Measurements from ENCODE around the gene LDHAL6B. TPM values are rescaled to one million over a fixed set of nuclear protein-coding genes. Genes with fewer than 3 reads are reported as not detected.

LDHAL6B gene
- total and polyA plus RNA-seq, 2 donors (not counting 1 experiment from before 2014, with no cell fraction given) = not detected

GRCh38 chr15:59252137-59252536 lies 45.5 kb downstream of the LDHAL6B start:
- H3K4me3 ChIP-seq (replicated peaks in 1 of 4; ENCODE audit: control extremely low read depth in 1 of 4, insufficient read depth in 1 of 4, low read depth in 3 of 4, low read length in 4 of 4) = no peak overlapping the region
- no peak for TF ChIP-seq EZH2 (IDR thresholded peaks at IDR 0.05; ENCODE audit: low read length, missing control alignments)
- no peaks in the 10 kb centered on the region for H3K9me3 ChIP-seq (ENCODE audit: control insufficient read depth, insufficient read depth, low read depth, low read length)
- no peak for DNase-seq (ENCODE audit: low read depth in 2 of 2)
- H3K4me2 ChIP-seq (ENCODE audit: extremely low read depth, insufficient read depth, low read length) = no peak overlapping the region
- H3K9ac ChIP-seq (ENCODE audit: insufficient read depth, low read length) = no peak overlapping the region
- no peaks in the 10 kb centered on the region for H3K4me1 ChIP-seq (ENCODE audit: control insufficient read depth, extremely low read depth, insufficient read depth, low read length)
- no peak overlapping the region for H2AFZ ChIP-seq (ENCODE audit: low read length)
- H3K79me2 ChIP-seq (ENCODE audit: control insufficient read depth, insufficient read depth, low read length) = no peaks in the 10 kb centered on the region
- H3K36me3 ChIP-seq (ENCODE audit: control insufficient read depth, insufficient read depth, low read length) = no peaks in the 10 kb centered on the region
- H4K20me1 ChIP-seq (ENCODE audit: control insufficient read depth, extremely low read depth, insufficient read depth, low read length) = no peaks in the 10 kb centered on the region
- no peak overlapping the region for H3K27ac ChIP-seq (ENCODE audit: insufficient read depth, low read length)
- H3K27me3 ChIP-seq (ENCODE audit: control insufficient read depth, insufficient read depth, low read length) = no peaks in the 10 kb centered on the region

- no peaks in the 10 kb centered on the region for H3K27me3 ChIP-seq (ENCODE audit: control insufficient read depth, insufficient read depth, low read length)
- no peak overlapping the region for H3K4me2 ChIP-seq (ENCODE audit: extremely low read depth, insufficient read depth, low read length)
- no peaks in the 10 kb centered on the region for H3K9me3 ChIP-seq (ENCODE audit: control insufficient read depth, insufficient read depth, low read depth, low read length)
- TF ChIP-seq EZH2 (IDR thresholded peaks at IDR 0.05; ENCODE audit: low read length, missing control alignments) = no peak
- no peak for TF ChIP-seq CTCF (conservative IDR thresholded peaks at IDR 0.05 in 1 of 2, IDR thresholded peaks at IDR 0.05 in 1 of 2; ENCODE audit: low read depth in 1 of 2, low read length in 2 of 2)
- no peaks in the 10 kb centered on the region for H3K79me2 ChIP-seq (ENCODE audit: control insufficient read depth, insufficient read depth, low read length)
- no peak overlapping the region for H2AFZ ChIP-seq (ENCODE audit: low read length)
- peak in 1 of 2 donors; percentile 80 for DNase-seq (ENCODE audit: low read depth in 2 of 2)
- no peak overlapping the region for H3K9ac ChIP-seq (ENCODE audit: insufficient read depth, low read length)
- H3K4me1 ChIP-seq (ENCODE audit: control insufficient read depth, extremely low read depth, insufficient read depth, low read length) = no peaks in the 10 kb centered on the region
- no peak overlapping the region for H3K27ac ChIP-seq (ENCODE audit: insufficient read depth, low read length)
- H4K20me1 ChIP-seq (ENCODE audit: control insufficient read depth, extremely low read depth, insufficient read depth, low read length) = no peaks in the 10 kb centered on the region
- H3K36me3 ChIP-seq (ENCODE audit: control insufficient read depth, insufficient read depth, low read length) = peaks cover 2% of the 10 kb centered on the region
- no peak overlapping the region for H3K4me3 ChIP-seq (replicated peaks in 1 of 4; ENCODE audit: control extremely low read depth in 1 of 4, insufficient read depth in 1 of 4, low read depth in 3 of 4, low read length in 4 of 4)
These were observed 49.2 kb downstream of the LDHAL6B start for GRCh38 chr15:59255680-59256336.

- H3K9ac ChIP-seq (ENCODE audit: insufficient read depth, low read length) = no peak overlapping the region
- H4K20me1 ChIP-seq (ENCODE audit: control insufficient read depth, extremely low read depth, insufficient read depth, low read length) = no peaks in the 10 kb centered on the region
- DNase-seq (ENCODE audit: low read depth in 2 of 2) = no peak
- peaks cover 2% of the 10 kb centered on the region for H3K36me3 ChIP-seq (ENCODE audit: control insufficient read depth, insufficient read depth, low read length)
- no peaks in the 10 kb centered on the region for H3K27me3 ChIP-seq (ENCODE audit: control insufficient read depth, insufficient read depth, low read length)
- no peak overlapping the region for H3K4me3 ChIP-seq (replicated peaks in 1 of 4; ENCODE audit: control extremely low read depth in 1 of 4, insufficient read depth in 1 of 4, low read depth in 3 of 4, low read length in 4 of 4)
- H3K27ac ChIP-seq (ENCODE audit: insufficient read depth, low read length) = no peak overlapping the region
- no peaks in the 10 kb centered on the region for H3K79me2 ChIP-seq (ENCODE audit: control insufficient read depth, insufficient read depth, low read length)
- TF ChIP-seq EZH2 (IDR thresholded peaks at IDR 0.05; ENCODE audit: low read length, missing control alignments) (no peak), CTCF (conservative IDR thresholded peaks at IDR 0.05 in 1 of 2, IDR thresholded peaks at IDR 0.05 in 1 of 2; ENCODE audit: low read depth in 1 of 2, low read length in 2 of 2) (no peak)
- no peaks in the 10 kb centered on the region for H3K4me1 ChIP-seq (ENCODE audit: control insufficient read depth, extremely low read depth, insufficient read depth, low read length)
- no peak overlapping the region for H2AFZ ChIP-seq (ENCODE audit: low read length)
- H3K9me3 ChIP-seq (ENCODE audit: control insufficient read depth, insufficient read depth, low read depth, low read length) = no peaks in the 10 kb centered on the region
- H3K4me2 ChIP-seq (ENCODE audit: extremely low read depth, insufficient read depth, low read length) = no peak overlapping the region
These were observed 49.8 kb downstream of the LDHAL6B start for GRCh38 chr15:59256482-59256881.

All from fibroblast of lung (primary cell).